ENCODE results near the gene DDOST.

DNA sequence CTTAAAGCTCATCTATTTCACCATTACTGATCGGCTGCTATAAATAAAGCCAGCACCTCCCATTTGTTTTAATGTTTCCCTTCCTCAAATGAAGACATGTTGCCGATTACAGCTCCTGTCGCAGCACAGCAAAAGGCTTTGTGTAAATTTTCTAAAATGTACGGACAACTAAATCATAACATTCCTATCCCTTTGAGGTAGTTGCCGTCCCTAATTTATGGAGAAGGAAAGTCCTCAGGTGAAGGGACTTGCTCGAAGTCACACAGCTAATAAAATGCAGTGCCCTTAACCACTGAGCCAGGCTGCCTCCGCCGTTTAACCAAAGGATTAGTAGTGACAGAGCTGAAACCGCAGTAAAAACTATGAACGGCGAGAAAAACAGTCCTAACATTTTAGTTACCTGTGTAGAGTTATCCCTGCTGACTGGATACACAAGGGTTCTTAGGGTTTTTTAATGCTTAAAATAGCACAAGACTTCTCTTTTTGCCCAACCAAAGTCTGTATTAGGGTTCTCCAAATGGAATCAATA, 27.0 kb downstream of the DDOST start:
- no peak for TF ChIP-seq CTCF (conservative IDR thresholded peaks at IDR 0.05; ENCODE audit: low read length)
- no peak for TF ChIP-seq EZH2phosphoT487 (IDR thresholded peaks at IDR 0.05; ENCODE audit: borderline replicate concordance, low read depth, low read length)

All from OCI-LY7 (cell line).